Stimulated activated naive CD8-positive, alpha-beta T cell treated with anti-CD3 and anti-CD28 coated beads, Interleukin-15, Interleukin-2, amounts not matched to agents 100 U/mL and 50 U/mL, for 24 hours (primary cell): ENCODE measurements around the gene DCHS2.

Experiments used
- ATAC-seq: fragments of 150-1000 bp; cut with Tn5 transposase; one replicate; pipeline ENCODE4 v1.10.0; 2021
- DNase-seq: peaks from one replicate; pipeline ENCODE4 v3.0.0; 2021

Gene DCHS2, protein sequence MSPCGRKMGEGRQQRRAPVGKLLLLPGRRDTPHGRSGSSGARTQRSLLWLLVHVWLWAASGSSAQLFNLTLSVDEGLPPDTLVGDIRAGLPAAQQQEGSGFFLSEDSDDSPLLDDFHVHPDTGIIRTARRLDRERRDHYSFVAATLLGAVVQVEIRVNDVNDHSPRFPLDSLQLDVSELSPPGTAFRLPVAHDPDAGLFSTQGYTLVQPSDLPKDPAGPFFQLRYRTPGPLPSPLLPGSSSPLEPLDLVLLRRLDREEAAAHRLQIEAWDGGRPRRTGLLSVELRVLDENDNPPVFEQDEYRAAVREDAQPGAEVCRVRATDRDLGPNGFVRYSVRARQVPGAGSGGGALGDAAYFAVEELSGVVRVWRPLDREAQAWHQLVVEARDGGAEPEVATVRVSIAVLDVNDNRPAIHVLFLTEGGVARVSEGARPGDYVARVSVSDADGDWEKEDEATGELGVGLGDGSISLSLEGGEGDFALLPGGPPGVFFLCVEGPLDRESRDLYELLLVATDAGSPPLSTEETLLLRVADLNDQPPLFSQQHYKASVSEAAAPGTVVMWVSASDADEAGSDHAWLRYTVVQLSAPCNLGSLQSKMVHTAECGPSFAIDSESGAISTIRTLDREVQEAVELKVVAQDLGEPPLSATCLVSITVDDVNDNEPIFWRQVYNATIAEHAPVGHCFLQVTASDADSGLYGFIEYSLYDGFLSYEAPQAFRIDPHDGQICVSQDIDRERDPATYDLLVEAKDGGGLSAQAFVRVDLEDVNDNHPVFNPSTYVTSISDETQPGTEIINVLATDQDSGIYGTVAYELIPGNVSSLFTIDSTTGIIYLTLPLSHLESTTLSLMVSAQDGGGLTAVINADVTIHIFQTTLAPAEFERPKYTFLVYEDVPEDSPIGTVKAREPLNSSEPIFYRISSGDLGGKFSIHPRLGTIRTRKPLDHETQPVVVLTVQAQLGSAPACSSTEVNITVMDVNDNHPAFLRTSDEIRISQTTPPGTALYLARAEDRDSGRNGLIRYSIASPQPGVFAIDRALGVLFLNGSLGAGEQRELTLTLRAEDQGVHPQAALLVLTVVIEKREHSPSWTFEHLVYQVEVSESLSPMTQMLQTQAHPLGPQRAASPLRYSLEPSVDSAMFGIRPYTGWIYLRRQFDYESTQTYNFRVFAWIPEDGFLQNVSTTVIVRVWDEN (N-terminal part only)

DNA sequence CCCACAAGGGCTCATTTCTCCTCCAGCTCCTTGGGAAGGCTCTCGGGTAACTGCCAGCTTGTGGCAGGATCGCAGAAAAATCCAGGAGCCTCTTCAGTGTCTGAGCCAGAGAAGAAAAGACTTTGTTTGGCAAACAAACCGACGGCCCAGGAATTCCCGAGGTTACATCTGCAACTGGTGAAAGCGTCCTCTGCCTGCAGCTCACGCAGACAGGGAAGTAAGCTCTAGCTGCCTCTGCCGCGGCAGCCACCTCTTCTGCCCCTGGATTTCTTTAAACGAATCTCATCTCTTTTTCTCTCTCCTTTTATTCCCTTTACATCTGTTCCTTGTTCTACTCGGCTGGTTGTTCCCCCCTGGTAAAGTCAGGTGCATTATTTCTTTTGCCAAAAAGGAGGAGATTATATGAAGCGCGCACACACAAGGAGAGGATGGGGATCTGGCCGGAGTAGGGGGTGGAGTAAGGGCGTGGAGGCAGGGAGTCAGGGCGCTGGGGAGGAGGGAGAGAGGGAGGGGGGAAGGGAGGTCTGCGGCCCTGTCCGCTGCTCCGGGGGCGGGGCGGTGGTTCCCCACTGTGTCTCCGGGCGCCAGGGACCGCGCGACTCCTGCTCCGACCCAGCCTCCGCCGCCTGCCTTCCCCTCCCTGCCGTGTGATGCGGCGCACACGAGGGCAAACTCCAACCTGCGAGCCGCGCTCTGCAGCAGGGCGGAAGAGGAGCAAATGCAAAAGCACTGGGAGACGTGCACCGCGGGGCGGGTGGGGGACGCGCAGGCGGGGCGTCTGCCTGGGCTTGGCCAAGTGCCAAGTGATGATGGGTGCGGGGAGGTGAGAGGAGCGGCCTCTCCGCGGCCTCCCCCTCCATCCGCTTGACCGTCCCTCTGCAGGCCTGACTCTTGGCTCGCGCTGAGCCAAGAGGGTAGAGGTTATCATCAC is at the start of gene DCHS2:
Gene DCHS2 (minus strand): TSS at position 459 of the 931 bp plus-strand sequence. CDS start 444 bp downstream, at position 15.
- peak; percentile 51 for ATAC-seq
- peak; percentile 27 for DNase-seq

DNA sequence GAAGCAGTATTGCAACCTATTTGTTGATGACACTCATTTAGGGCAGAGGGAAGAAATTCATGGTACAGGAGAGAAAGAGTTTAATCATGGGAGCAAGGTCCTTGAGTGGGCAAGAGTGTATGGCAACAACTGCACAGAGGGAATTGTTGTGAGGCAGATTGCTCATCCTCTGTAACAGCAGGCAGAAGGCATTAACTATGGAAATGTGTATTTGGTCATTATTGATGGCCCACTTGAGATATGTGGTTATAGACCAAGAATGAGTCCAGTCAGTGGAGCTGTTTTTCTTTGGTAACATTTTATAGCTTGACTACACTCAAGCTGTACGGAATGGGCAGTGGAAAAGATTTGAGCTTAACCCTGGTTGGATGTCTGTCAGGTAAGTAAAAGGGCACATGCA is 42.7 kb upstream of the DCHS2 start:
- DNase-seq (no peak), ATAC-seq (no peak)

DNA sequence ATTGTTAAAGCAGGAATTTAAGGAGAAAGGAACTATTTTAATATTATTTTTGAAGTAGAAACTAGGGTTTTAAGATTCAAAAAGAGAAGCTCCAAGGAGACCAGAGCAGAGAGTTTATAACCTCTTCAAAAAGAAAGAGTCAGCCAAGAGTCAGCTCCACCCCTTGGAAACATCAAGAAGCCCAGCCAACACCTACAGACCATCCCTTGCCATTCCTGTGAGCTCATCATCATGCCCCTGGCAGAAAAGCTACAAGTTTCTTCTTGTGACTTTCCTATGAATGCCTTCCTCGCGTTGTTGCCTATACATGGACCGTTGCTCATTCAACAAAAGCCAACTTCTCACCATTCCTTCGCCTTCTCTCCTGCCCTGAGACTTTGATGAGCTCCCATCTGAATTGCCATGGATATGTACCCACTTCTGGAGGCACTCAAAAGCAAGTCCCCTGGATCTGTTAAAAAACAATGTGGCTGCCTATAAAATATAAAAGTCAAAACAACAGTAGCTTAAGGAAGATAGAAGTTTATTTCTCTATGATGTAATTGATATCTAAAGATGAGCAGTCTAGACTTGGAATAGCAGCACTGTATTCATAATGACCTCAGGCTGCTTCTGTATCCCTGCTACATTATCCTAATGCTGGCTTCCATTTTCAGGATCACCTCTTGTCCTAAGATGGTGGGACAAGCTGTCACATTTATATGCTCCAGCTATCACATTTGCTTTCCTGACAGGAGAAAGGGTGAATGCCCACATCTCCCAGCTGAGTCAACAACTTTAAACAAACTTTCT is 38.3 kb upstream of the DCHS2 start:
- ATAC-seq: no peak
- DNase-seq: no peak

DNA sequence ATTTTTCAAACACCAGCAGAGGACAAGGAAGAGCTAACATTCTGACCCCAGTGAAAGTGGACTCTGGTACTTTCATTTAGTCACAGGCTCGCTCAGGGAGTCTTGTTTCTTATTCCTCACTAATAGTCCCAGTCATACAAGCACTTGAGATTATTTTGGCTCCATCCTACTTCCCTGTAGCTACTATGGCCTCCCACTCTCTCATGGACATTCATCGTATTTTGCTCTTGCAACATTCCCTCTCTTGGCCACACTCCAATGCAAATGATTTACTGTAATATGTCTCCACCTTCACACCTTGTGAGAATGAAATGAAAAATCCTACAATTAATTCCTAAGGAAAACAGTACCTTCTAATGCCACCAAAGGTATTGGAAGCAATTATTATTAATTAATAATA is 37.3 kb upstream of the DCHS2 start:
- ATAC-seq: no peak
- no peak for DNase-seq

- ATAC-seq (no peak), DNase-seq (no peak)
Measured at GRCh38 chr4:154527308-154527707, 35.7 kb upstream of the DCHS2 start.

DNA sequence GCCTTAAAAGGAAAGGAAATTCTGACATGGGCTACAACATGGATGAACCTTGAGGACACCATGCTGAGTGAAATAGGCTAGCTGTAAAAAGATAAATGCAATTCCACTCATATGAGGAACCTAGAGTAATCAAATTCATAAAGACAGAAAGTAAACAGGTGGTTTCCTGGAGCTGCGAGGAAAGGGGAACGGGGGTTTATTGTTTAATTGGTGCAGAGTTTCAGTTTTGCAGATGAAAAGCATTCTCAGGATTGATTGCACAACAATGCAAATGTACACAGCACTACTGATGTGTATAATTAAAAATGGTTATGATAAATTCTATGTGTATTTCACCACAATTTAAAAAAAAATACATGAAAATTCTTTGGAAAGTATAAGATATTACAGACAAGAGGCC is 34.6 kb upstream of the DCHS2 start:
- DNase-seq: no peak

DNA sequence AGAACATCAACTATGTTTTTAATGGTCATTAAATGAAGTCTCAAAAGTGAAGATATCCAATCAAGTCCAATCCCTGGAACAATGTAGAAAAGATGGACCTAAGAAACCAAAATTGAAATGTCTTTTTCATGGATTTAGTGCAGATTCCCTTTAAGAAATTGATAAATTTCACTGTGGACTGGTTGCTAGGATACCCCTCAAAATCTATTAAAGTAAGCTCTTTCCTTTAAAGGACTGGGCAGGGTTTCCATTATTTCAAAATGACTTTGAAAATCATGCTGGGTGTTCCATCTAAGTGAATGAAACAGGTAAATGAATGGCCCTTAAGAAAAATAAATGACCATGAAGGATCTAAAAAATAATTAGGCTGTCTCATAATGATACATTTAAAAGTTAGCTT is 30.0 kb upstream of the DCHS2 start:
- ATAC-seq (no peak), DNase-seq (no peak)

More for the DNA sequence above, 34.6 kb upstream of the DCHS2 start:
- ATAC-seq: no peak

- no peak for ATAC-seq
- DNase-seq: no peak
Measured at GRCh38 chr4:154519214-154519613, 27.6 kb upstream of the DCHS2 start.

DNA sequence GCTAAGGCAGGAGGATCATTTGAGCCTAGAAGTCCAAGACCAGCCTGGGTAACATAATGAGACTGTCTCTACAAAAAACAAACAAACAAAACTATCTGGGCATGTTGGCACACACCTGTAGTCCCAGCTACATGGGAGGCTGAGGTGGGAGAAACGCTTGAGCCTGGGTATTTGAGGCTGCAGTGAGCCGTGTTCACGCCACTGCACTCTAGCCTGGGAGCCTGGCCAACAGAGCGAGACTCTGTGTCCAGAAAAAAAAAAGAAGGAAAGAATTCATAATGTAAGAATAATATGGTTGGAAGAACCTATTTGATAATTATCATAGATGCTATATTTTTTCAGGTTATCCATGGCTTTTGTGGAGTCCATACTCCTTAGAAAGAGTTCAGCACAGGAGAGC is 26.0 kb upstream of the DCHS2 start:
- no peak for DNase-seq
- no peak for ATAC-seq

DNA sequence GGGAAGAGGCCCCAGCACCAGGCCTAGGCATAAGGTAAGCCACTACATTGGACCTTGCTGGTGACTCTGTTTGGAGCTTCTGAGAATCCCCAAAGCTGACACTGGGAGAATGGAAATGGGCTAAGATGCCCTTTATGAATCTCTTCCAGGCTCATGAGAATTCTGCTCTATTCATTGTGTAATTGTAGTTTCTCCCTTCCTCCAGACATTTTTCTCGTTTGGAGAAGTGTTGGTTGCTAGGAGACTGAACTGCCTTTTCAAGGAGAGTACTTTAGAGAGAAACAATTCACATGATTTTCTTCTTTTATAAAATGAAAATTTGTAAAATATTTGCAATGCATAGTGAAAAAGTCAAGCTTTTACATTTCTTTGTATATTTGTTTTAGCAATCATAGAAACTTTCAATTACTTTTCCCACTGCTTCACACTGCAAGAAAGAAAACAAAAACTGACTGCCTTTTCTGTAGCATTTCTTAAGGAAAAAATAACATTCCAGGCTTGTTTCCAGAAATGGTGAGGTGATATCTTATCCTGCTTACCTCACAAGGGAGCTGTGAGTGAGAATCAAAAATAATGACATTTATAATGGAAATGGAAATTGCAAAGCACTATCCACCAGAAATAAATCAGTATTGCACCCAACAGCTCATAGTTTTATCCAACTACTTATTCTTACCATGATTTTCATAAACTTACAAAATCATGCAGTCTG is 24.9 kb upstream of the DCHS2 start:
- ATAC-seq (no peak), DNase-seq (no peak)

GRCh38 chr4:154511981-154512380 is 20.4 kb upstream of the DCHS2 start:
- ATAC-seq (no peak), DNase-seq (no peak)

- ATAC-seq (no peak), DNase-seq (no peak)
Measured at GRCh38 chr4:154511548-154511947, 19.9 kb upstream of the DCHS2 start.

GRCh38 chr4:154507156-154507555 is 15.6 kb upstream of the DCHS2 start:
- ATAC-seq (no peak), DNase-seq (no peak)

DNA sequence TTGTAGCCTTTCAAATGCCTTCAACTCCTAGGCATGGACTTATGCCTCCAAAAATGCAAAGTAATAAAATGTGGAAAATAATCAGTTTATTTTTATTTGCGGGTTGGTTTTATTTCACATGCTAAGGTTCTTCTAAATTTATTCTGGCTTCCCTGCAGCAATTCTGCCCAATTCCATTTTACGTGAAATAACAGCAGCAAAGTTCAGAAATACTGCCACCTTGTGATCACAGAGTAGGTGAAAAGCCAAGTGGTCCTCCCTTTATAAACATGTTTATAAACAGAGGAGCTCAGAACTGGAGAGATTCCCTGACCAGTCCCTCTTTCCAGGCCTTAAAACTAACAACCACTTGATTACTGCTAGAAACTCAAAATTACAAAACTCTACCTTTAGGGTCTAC is 14.7 kb upstream of the DCHS2 start:
- ATAC-seq (no peak), DNase-seq (no peak)

DNA sequence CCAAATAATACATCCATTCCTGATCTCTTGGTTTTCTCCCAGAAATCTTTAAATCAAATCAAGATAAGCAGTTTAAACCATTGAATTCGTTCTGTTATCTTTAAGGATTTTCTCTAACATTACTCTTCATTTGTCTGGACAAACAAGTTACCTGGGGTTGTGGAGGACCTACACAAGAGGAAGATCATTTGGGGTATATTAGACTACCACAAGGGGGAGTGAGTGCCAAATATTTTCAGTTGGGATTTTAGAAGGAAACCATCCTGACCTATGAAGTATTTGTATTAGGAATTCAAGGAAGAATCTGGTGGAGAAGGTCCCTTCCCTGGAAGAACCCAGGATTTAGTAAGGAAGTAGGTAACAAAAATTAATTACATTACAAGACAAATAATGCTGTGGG is 12.0 kb upstream of the DCHS2 start:
- ATAC-seq (no peak), DNase-seq (no peak)

DNA sequence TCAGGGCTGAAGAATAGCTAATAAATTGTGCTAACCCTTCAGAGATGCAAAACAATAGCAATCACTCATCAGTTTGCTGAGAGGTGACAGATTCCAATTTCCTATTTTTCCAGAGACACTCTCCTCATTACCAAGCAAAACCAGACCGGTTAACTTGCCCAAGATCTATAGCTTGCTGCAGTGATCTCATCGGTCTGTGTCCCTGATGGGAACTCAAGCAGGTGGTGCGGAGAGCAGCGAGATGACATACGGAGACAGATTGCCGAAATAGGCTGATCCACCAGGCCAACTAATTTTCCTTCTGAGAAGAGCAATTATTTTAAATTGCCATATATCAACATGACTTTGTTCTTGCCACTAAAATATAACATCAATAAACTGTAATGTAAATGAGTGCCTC is 10.5 kb upstream of the DCHS2 start:
- ATAC-seq: no peak
- no peak for DNase-seq

GRCh38 chr4:154497889-154498288 is 6.3 kb upstream of the DCHS2 start:
- no peak for DNase-seq

DNA sequence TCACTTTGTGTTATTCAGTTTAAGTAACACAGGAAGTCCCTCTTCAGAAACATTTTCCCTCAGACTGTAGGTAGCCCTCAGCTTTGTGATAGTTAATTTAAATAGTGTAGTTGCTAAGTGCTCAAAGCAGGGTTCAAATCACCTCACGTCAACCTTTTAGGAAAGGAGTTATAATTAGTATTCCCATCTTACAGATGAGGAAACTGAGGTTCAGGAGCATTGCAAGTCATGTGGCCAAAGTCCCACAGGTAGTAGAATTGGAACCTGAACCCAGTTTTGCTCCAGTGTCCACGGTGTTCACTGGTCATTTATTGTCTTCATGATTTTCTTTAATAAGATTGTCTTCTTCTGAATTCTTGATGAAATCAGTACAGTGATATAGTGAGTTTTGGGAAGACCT is 4.3 kb upstream of the DCHS2 start:
- ATAC-seq: no peak
- DNase-seq: no peak

More at GRCh38 chr4:154497889-154498288, 6.3 kb upstream of the DCHS2 start:
- ATAC-seq: no peak

GRCh38 chr4:154492288-154492687 is 689 bp upstream of the DCHS2 start:
- no peak for ATAC-seq
- no peak for DNase-seq
